ENCODE results near the gene ADARB2.

Gene ADARB2

GRCh38 chr10:1600861-1601260 is 136.5 kb downstream of the ADARB2 start:
- DNase-seq (ENCODE audit: insufficient read length, low spot score) (no peak), FAIRE-seq (no peak)

- FAIRE-seq (no peak), DNase-seq (ENCODE audit: insufficient read length, low spot score) (no peak)
These were observed 138.8 kb downstream of the ADARB2 start for GRCh38 chr10:1598393-1599153.

GRCh38 chr10:1597370-1598146 is 139.8 kb downstream of the ADARB2 start:
- FAIRE-seq: no peak

GRCh38 chr10:1596482-1597099 is 140.7 kb downstream of the ADARB2 start:
- FAIRE-seq (no peak), DNase-seq (ENCODE audit: insufficient read length, low spot score) (no peak)

More at GRCh38 chr10:1597370-1598146, 139.8 kb downstream of the ADARB2 start:
- DNase-seq (ENCODE audit: insufficient read length, low spot score): no peak

GRCh38 chr10:1595726-1596125 is 141.6 kb downstream of the ADARB2 start:
- FAIRE-seq (no peak), DNase-seq (ENCODE audit: insufficient read length, low spot score) (no peak)

GRCh38 chr10:1595242-1595600 is 142.1 kb downstream of the ADARB2 start:
- no peak for FAIRE-seq

GRCh38 chr10:1594372-1595241 is 142.7 kb downstream of the ADARB2 start:
- no peak for DNase-seq (ENCODE audit: insufficient read length, low spot score)
- no peak for FAIRE-seq

More at GRCh38 chr10:1595242-1595600, 142.1 kb downstream of the ADARB2 start:
- DNase-seq (ENCODE audit: insufficient read length, low spot score): no peak

GRCh38 chr10:1591742-1592141 is 145.6 kb downstream of the ADARB2 start:
- FAIRE-seq (no peak), DNase-seq (ENCODE audit: insufficient read length, low spot score) (no peak)

GRCh38 chr10:1591045-1591444 is 146.3 kb downstream of the ADARB2 start:
- DNase-seq (ENCODE audit: insufficient read length, low spot score) (no peak), FAIRE-seq (no peak)

GRCh38 chr10:1589257-1589656 is 148.1 kb downstream of the ADARB2 start:
- no peak for FAIRE-seq
- no peak for DNase-seq (ENCODE audit: insufficient read length, low spot score)

- DNase-seq (ENCODE audit: insufficient read length, low spot score): no peak
- FAIRE-seq: no peak
These were observed 154.6 kb downstream of the ADARB2 start for GRCh38 chr10:1582739-1583138.

- FAIRE-seq (no peak), DNase-seq (ENCODE audit: insufficient read length, low spot score) (no peak)
These were observed 156.1 kb downstream of the ADARB2 start for GRCh38 chr10:1581189-1581588.

GRCh38 chr10:1579671-1580070 is 157.7 kb downstream of the ADARB2 start:
- FAIRE-seq: no peak
- DNase-seq (ENCODE audit: insufficient read length, low spot score): no peak

GRCh38 chr10:1579141-1579491 is 158.2 kb downstream of the ADARB2 start:
- DNase-seq (ENCODE audit: insufficient read length, low spot score) (no peak), FAIRE-seq (no peak)

- no peak for DNase-seq (ENCODE audit: insufficient read length, low spot score)
- FAIRE-seq: no peak
These were observed 158.8 kb downstream of the ADARB2 start for GRCh38 chr10:1578392-1579140.

- DNase-seq (ENCODE audit: insufficient read length, low spot score) (no peak), FAIRE-seq (no peak)
These were observed 159.4 kb downstream of the ADARB2 start for GRCh38 chr10:1577945-1578344.

GRCh38 chr10:1577373-1577770 is 160.0 kb downstream of the ADARB2 start:
- FAIRE-seq: no peak
- no peak for DNase-seq (ENCODE audit: insufficient read length, low spot score)

- FAIRE-seq (no peak), DNase-seq (ENCODE audit: insufficient read length, low spot score) (no peak)
These were observed 160.6 kb downstream of the ADARB2 start for GRCh38 chr10:1576467-1577372.
